HepG2 (cell line): ENCODE data around the gene RHOV. TPM values are rescaled to one million over a fixed set of nuclear protein-coding genes. Genes with fewer than 3 reads are reported as not detected.
A peak's percentile ranks its signal among the peaks of the same experiment; 100 is the strongest.

Experiments used
- ATAC-seq: fragments of 200-7000 bp; cut with Tn5 transposase; 3 replicates; pipeline ENCODE4 v1.9.1; 2020; ENCODE audit warnings: mild to moderate bottlenecking, moderate library complexity
- BruUV-seq: library from RNA; stranded (reverse); fragments of 400-500 nt; replicated peaks from 2 replicates; lab custom pipeline; 2021; lab: Mats Ljungman, UMichigan
- CTCF ChIA-PET: fragments of 300-600 bp; formaldehyde crosslinking; extraction: SDS; loops from one replicate; lab custom pipeline; 2021; ENCODE audit warnings: low total read pairs, inconsistent platforms, low intra/inter-chr PET ratio; lab: Yijun Ruan, JAX
- POLR2A ChIA-PET: fragments of 350-600 bp; sonication (Branson Sonifier 250); formaldehyde crosslinking; loops from one replicate; lab custom pipeline; 2020; ENCODE audit warnings: antibody characterized with exemption, inconsistent platforms; lab: Yijun Ruan, JAX
- DNase-seq: peaks from one replicate; pipeline ENCODE4 v3.0.0-alpha.2; 2015; ENCODE audit warnings: low spot score
- FAIRE-seq: peaks from 3 replicates; lab custom pipeline; 2011; peaks lifted over from hg19 to GRCh38; lab: Jason Lieb, UNC
- H2AFZ ChIP-seq: one replicate; pipeline ENCODE4 v1.6.1; 2011; ENCODE audit warnings: low read length, inconsistent platforms
- H3K27ac ChIP-seq: fragments of 300-600 bp; 3 replicates; pipeline ENCODE4 v1.8.0; 2011; ENCODE audit warnings: mixed run types, mild to moderate bottlenecking, mixed read lengths, low read length, inconsistent platforms; ENCODE audit not compliant: insufficient read depth; ENCODE audit errors: extremely low read length
- H3K27me3 ChIP-seq, 2 experiments: fragments of 200-600 bp in 1 of 2; 2 replicates in 1 of 2; 3 replicates in 1 of 2; pipeline versions ENCODE4 v1.6.0 to v1.8.0; 2011; ENCODE audit warnings: low read length in 2 of 2, mild to moderate bottlenecking in 2 of 2, moderate library complexity in 2 of 2, inconsistent platforms in 1 of 2; ENCODE audit not compliant: insufficient read depth in 2 of 2, control insufficient read depth in 1 of 2
- H3K36me3 ChIP-seq, 2 experiments: fragments of 200-600 bp in 1 of 2; replicated peaks in 1 of 2; 2 replicates in 1 of 2; 3 replicates in 1 of 2; pipeline versions ENCODE4 v1.5.1 to v1.8.0; 2011; ENCODE audit warnings: low read length in 2 of 2, inconsistent platforms in 1 of 2; ENCODE audit not compliant: insufficient read depth in 2 of 2, control insufficient read depth in 1 of 2
- H3K4me1 ChIP-seq: 2 replicates; pipeline ENCODE4 v1.5.1; 2012; ENCODE audit warnings: low read length, inconsistent platforms; ENCODE audit not compliant: insufficient read depth
- H3K4me2 ChIP-seq: 2 replicates; pipeline ENCODE4 v1.6.0; 2011; ENCODE audit warnings: low read depth, low read length, inconsistent platforms
- H3K4me3 ChIP-seq, 3 experiments: fragments of 200-600 bp in 1 of 3; sonication (generic), shearing (Covaris generic) in 1 of 3; replicated peaks in 1 of 3; 2 replicates each; pipeline ENCODE4 v1.5.1; 2011 to 2016; ENCODE audit warnings: low read length in 3 of 3, inconsistent platforms in 2 of 3, low read depth in 2 of 3, mild to moderate bottlenecking in 2 of 3, control low read depth in 1 of 3, mixed read lengths in 1 of 3; ENCODE audit not compliant: insufficient read depth in 1 of 3
- H3K79me2 ChIP-seq: one replicate; pipeline ENCODE4 v1.6.1; 2011; ENCODE audit warnings: low read length, inconsistent platforms; ENCODE audit not compliant: insufficient read depth
- H3K9ac ChIP-seq: 2 replicates; pipeline ENCODE4 v1.6.0; 2011; ENCODE audit warnings: mild to moderate bottlenecking, low read depth, low read length, inconsistent platforms; ENCODE audit not compliant: insufficient read depth
- H3K9me3 ChIP-seq: 2 replicates; pipeline ENCODE4 v1.5.1; 2012; ENCODE audit warnings: mild to moderate bottlenecking, low read length
- H4K20me1 ChIP-seq: 2 replicates; pipeline ENCODE4 v1.6.0; 2011; ENCODE audit warnings: inconsistent platforms, mild to moderate bottlenecking, low read length, moderate library complexity; ENCODE audit not compliant: insufficient read depth
- PRDM10 ChIP-seq: sonication (generic); formaldehyde crosslinking; IDR thresholded peaks from 2 replicates; pipeline ENCODE4 v1.4.0; 2020; ENCODE audit warnings: low read depth, missing genetic modification reagents
- REPIN1 ChIP-seq: sonication (generic); formaldehyde crosslinking; IDR thresholded peaks from 2 replicates; pipeline ENCODE4 v1.8.0; 2022; ENCODE audit warnings: missing genetic modification reagents, low read depth, mild to moderate bottlenecking, borderline replicate concordance
- ZBTB26 ChIP-seq: IDR thresholded peaks from 2 replicates; pipeline ENCODE4 v1.6.1; 2016; ENCODE audit warnings: missing compliant biosample characterization, missing genetic modification reagents, borderline replicate concordance
- ZNF777 ChIP-seq: sonication (generic); formaldehyde crosslinking; IDR thresholded peaks from 2 replicates; pipeline ENCODE4 v1.4.0; 2020; ENCODE audit warnings: missing genetic modification reagents
- in situ Hi-C: cut with HindIII; loops from 2 replicates; pipeline ENCODE4 v1.10.0; 2017; ENCODE audit warnings: low pct_unique_long_range_greater_than_20kb; ENCODE audit not compliant: extremely low pct_ligation_motif_present
- intact Hi-C: fragments of 100-400 bp; cut with micrococcal nuclease; formaldehyde crosslinking; loops from one replicate; pipeline ENCODE4 v1.10.0; 2022; ENCODE audit not compliant: unreplicated experiment
- polyA plus RNA-seq, 8 experiments: library from polyadenylated mRNA; depleted of rRNA in 3 of 8; stranded (reverse) in 7 of 8; unstranded in 1 of 8; fragments of >200 nt; fragmentation: Illumina TruSeq in 4 of 8; extraction: Trizol in 4 of 8; gene quantifications; 2 replicates each; pipeline versions ENCODE4 v1.2.1 to v1.2.3, GENCODE V29; 2011 to 2016; ENCODE audit warnings: low read depth in 4 of 8, missing spikeins in 1 of 8, mixed read lengths in 1 of 8; ENCODE audit not compliant: insufficient read depth in 1 of 8
- total RNA-seq, 5 experiments: library from RNA; depleted of rRNA; stranded (reverse); fragments of >200 nt; fragmentation: Illumina TruSeq; extraction: Trizol; gene quantifications; 2 replicates each; pipeline ENCODE4 v1.2.3, GENCODE V29; 2016; ENCODE audit warnings: low read depth in 1 of 5

Gene RHOV
- total and polyA plus RNA-seq, 2 of the 13 experiments (the other 11 are each of a cell fraction or from before 2014, with no cell fraction given) = 0.17 to 0.18 TPM

GRCh38 chr15:40846841-40847222, 27.2 kb downstream of the RHOV start:
- Histone ChIP-seq H3K4me1 (peaks cover 63% of the 10 kb centered on the region), H3K9ac (no peak overlapping the region), H3K79me2 (no peaks in the 10 kb centered on the region), H3K27ac (no peak overlapping the region), H3K4me2 (peak overlapping the region; percentile 66), H3K36me3 (no peaks in the 10 kb centered on the region), H3K9me3 (no peaks in the 10 kb centered on the region), H2AFZ (no peak overlapping the region), H4K20me1 (no peaks in the 10 kb centered on the region), H3K27me3 (peaks cover 4 to 17% of the 10 kb centered on the region in 2 experiments; a peak in 3 of 5 replicates), H3K4me3 (0 out of 6 replicates have a peak overlapping the region, but pooled peaks of 1 of the 3 experiments have one; percentile 15)
- ATAC-seq (peak; percentile 19), FAIRE-seq (no peak), DNase-seq (no peak)
- no TSS peak for BruUV-seq
- intact Hi-C loops = no loop called here
- POLR2A ChIA-PET = interaction anchor here (0.9 to 2.0 kb wide), 8 partner anchors 9 to 47 kb away, joined by 3 to 7 read pairs (median 4); partner anchors contain the start of genes PPP1R14D and VPS18
- in situ Hi-C loops = no loop called here
- TF ChIP-seq PRDM10 (0 out of 2 replicates have a peak, but pooled peaks have one; percentile 12), ZNF777 (no peak), ZBTB26 (CRISPR knock-in tag) (peak; percentile 67; the same call in 1 of the 2 replicates), REPIN1 (CRISPR knock-in tag) (no peak)
- CTCF ChIA-PET = no interaction called here
